ENCODE data around the gene CA5B.

CA5B gene

GRCh38 chrX:15834827-15835595 lies 96.9 kb downstream of the CA5B start:
- ChIA-PET CTCF (no interaction called here), POLR2A (no interaction called here)
- no peak for DNase-seq (ENCODE audit: low read depth, low spot score)
- no peak overlapping the region for H3K4me3 ChIP-seq (ENCODE audit: low read depth, low read length)
- TF ChIP-seq CTCF (IDR thresholded peaks at IDR 0.05; ENCODE audit: insufficient read depth, low read length, missing control alignments), result no peak

Data from AG04449 (cell line).